GM21737 (cell line): ENCODE data around the gene TNK1.

Experiments used
- ATAC-seq: cut with Tn5 transposase; IDR thresholded peaks from one replicate; pipeline ENCODE4 v1.9.1; 2021; ENCODE audit warnings: mild to moderate bottlenecking, moderate library complexity; ENCODE audit not compliant: unreplicated experiment

TNK1 gene

DNA sequence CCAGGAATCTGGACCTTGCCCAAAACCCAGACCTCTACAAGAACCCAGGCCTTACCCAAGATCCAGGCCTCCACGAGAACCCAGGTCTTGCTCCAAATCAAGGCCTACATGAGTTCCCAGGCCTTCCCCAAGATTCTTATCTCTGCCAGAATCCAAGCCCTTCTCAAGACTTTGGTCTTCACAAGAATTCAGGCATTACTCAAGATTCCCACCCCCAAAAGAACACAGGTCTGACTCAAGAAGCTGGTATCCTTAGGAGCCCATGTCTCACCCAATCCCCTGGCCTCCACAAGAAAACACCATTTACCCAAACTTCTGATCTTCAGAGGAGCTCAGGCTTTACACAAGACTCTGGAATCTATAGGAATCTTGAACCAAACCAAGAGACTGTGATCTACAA, 50.3 kb downstream of the TNK1 start:
- no peak for ATAC-seq

GRCh38 chr17:7432296-7432695, 51.4 kb downstream of the TNK1 start:
- ATAC-seq, result no peak

DNA sequence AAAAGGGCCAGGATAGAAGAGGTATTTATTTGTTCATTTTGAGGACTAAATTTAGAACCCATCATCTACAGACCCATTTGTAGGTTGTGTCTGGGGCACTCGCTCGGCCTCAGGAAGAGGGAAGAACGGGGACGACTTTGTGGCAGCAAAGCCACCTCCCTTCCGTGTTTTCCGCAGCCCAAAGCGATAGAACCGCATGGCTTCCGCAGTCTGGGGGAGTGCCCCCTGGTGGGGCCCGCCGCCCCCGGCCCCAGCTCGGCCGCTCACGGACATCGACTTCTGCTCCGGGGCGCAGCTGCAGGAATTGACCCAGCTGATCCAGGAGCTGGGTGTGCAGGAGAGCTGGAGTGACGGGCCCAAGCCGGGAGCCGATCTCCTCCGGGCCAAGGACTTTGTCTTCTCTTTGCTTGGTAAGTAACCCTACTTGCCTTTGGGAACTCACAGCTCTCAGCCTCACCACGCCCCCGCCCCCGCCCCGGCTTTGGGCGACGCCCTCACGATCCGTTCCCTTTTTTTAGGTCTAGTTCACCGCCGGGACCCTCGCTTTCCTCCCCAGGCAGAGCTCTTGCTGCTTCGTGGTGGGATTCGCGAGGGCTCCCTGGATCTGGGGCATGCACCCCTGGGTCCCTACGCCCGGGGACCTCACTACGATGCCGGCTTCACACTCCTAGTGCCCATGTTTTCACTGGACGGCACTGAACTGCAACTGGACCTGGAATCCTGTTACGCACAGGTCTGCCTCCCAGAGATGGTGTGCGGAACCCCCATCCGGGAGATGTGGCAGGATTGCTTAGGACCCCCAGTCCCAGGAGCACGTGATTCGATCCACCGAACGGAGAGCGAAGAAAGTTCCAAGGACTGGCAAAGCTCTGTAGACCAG, 55.0 kb downstream of the TNK1 start:
- ATAC-seq, result peak; percentile 24

GRCh38 chr17:7436556-7437368, 55.9 kb downstream of the TNK1 start:
- peak; percentile 31 for ATAC-seq

- no peak for ATAC-seq
Measured at GRCh38 chr17:7437369-7437863, 56.5 kb downstream of the TNK1 start.

GRCh38 chr17:7437950-7438614, 57.2 kb downstream of the TNK1 start:
- no peak for ATAC-seq

GRCh38 chr17:7438656-7439460, 58.0 kb downstream of the TNK1 start:
- ATAC-seq, result no peak
